Testis (tissue), 3 donors: ENCODE results near the gene INAFM2. TPM values are rescaled to one million over a fixed set of nuclear protein-coding genes. Genes with fewer than 3 reads are reported as not detected.

ENCODE experiments used
- DNase-seq: peaks from one replicate; pipeline ENCODE4 v3.0.0-alpha.2; 2019
- H3K27ac ChIP-seq, 2 donors: fragments of 200-600 bp; sonication (generic); one replicate each; pipeline ENCODE4 v1.5.1; 2019
- H3K27me3 ChIP-seq: fragments of 200-600 bp; sonication (generic); one replicate; pipeline ENCODE4 v1.5.1; 2019
- H3K36me3 ChIP-seq: fragments of 200-600 bp; sonication (generic); one replicate; pipeline ENCODE4 v1.5.1; 2017; ENCODE audit warnings: low read depth; ENCODE audit errors: missing control alignments
- H3K4me1 ChIP-seq: fragments of 200-600 bp; sonication (generic); one replicate; pipeline ENCODE4 v1.5.1; 2019
- H3K4me3 ChIP-seq, 2 donors: fragments of 200-600 bp; sonication (generic); one replicate each; pipeline ENCODE4 v1.5.1; 2017 to 2019
- H3K9me3 ChIP-seq: fragments of 200-600 bp; sonication (generic); one replicate; pipeline ENCODE4 v1.5.1; 2017
- POLR2A ChIP-seq: fragments of 450-650 bp; IDR thresholded peaks from one replicate; pipeline ENCODE4 v1.6.1; 2017; ENCODE audit warnings: antibody characterized with exemption, mild to moderate bottlenecking, moderate library complexity
- WGBS, 2 donors: methylation state at CpG; one replicate each; pipeline ENCODE4 v1.1.5; 2018; 5-methylcytosine and 5-hydroxymethylcytosine counted together
- intact Hi-C: fragments of 100-400 bp; cut with DNase I; formaldehyde crosslinking; loops from one replicate; pipeline ENCODE4 v1.15.1; 2023; ENCODE audit warnings: low total_unique reads
- polyA plus RNA-seq: library from polyadenylated mRNA; stranded (reverse); fragments of 350-450 nt; fragmentation: Illumina TruSeq; extraction: RNeasy Lipid Tissue Mini Kit (QIAGEN cat#74804); gene quantifications from one replicate; pipeline ENCODE4 v1.2.3, GENCODE V29; 2014; ENCODE audit warnings: low read depth, low replicate concordance; ENCODE audit not compliant: insufficient read depth
- total RNA-seq, 2 donors: library from RNA; depleted of rRNA; stranded (reverse); fragments of >200 nt; gene quantifications; one replicate each; pipeline ENCODE4 v1.2.3, GENCODE V29; 2016
- TF ChIP-seq, protein P1 (sequence below), 3 experiments: fragments of 450-650 bp in 2 of 3; fragments of 200-600 bp in 1 of 3; sonication (generic) in 1 of 3; IDR thresholded peaks; one replicate each; pipeline ENCODE4 v1.5.1; 2016 to 2019; ENCODE audit warnings: antibody characterized with exemption in 3 of 3, mild to moderate bottlenecking in 2 of 3, moderate library complexity in 1 of 3

Gene INAFM2
- total and polyA plus RNA-seq, 3 donors from 2014 or later, result 31.8 to 49.8 (median 43.4) TPM

- Histone ChIP-seq H3K27ac (peak overlapping the region in 1 of 2 donors; percentile 87), H3K4me1 (peaks cover 12% of the 10 kb centered on the region), H3K36me3 (no peaks in the 10 kb centered on the region), H3K4me3 (peak overlapping the region; percentile 70 to 81), H3K9me3 (no peaks in the 10 kb centered on the region), H3K27me3 (no peaks in the 10 kb centered on the region)
- peak; percentile 51 for DNase-seq
- intact Hi-C loops, result no loop called here
- TF ChIP-seq, protein P1, sequence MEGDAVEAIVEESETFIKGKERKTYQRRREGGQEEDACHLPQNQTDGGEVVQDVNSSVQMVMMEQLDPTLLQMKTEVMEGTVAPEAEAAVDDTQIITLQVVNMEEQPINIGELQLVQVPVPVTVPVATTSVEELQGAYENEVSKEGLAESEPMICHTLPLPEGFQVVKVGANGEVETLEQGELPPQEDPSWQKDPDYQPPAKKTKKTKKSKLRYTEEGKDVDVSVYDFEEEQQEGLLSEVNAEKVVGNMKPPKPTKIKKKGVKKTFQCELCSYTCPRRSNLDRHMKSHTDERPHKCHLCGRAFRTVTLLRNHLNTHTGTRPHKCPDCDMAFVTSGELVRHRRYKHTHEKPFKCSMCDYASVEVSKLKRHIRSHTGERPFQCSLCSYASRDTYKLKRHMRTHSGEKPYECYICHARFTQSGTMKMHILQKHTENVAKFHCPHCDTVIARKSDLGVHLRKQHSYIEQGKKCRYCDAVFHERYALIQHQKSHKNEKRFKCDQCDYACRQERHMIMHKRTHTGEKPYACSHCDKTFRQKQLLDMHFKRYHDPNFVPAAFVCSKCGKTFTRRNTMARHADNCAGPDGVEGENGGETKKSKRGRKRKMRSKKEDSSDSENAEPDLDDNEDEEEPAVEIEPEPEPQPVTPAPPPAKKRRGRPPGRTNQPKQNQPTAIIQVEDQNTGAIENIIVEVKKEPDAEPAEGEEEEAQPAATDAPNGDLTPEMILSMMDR (IDR thresholded peaks at IDR 0.05), result no peak
- TF ChIP-seq POLR2A, result no peak
- WGBS, 2 donors, result 3 to 11% methylated on average over 3 to 66 of the region's 101 CpGs
Measured at GRCh38 chr15:40323953-40324937, 753 bp downstream of the INAFM2 start.

DNA sequence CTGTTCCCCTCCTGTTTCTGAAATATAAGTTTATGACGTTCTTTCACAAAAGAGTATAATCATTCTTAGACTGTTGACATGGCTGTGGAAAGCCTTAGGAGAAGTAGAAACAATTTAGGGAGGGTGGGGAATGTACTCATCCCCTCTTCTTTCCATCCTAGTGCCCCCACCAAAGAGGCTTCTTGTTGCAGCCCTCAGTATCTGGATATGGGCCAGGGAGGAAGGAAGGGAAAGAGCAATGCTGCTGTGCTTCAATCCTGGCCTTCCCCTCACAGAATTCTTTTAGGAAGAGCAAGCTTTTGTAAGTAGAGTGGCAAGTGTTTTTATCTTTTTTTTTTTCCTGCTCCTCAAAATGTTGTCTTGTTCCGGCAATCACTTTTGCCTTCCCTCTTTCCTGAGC is 1.7 kb downstream of the INAFM2 start:
- Histone ChIP-seq H3K27ac (no peak overlapping the region), H3K36me3 (no peaks in the 10 kb centered on the region), H3K27me3 (no peaks in the 10 kb centered on the region), H3K4me3 (no peak overlapping the region), H3K4me1 (peaks cover 16% of the 10 kb centered on the region), H3K9me3 (no peaks in the 10 kb centered on the region)
- no peak for DNase-seq
- 51 to 73% methylated on average over 2 of the region's 2 CpGs for WGBS, 2 donors
- intact Hi-C loops, result no loop called here
- TF ChIP-seq, protein P1 (IDR thresholded peaks at IDR 0.05), result no peak
- TF ChIP-seq POLR2A, result no peak

GRCh38 chr15:40325700-40326099 is 2.2 kb downstream of the INAFM2 start:
- intact Hi-C loops, result no loop called here
- WGBS, 2 donors, result 74 to 82% methylated on average over 2 of the region's 2 CpGs

DNA sequence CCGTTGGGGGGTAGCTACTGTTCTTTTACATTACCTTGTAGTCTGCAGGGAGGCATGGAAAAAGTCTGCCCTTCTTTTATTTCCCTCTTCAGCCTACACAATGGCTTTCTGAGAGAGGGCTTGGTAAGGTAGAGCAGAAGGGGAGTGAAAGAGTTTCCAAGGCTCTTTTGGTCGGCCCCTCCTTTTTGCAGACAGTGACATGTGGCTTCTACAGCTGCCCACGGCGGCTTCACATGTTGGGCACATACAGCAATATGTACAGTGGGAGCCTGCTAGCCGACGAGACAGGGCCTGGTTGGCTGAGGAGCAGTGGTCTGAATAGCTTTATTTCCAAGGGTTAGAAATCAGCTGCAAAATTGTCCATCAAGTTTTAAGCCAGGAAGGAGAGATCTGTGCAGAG is 4.0 kb downstream of the INAFM2 start:
- intact Hi-C loops, result no loop called here
- no peak for DNase-seq
- Histone ChIP-seq H3K27ac (no peak overlapping the region), H3K36me3 (no peaks in the 10 kb centered on the region), H3K9me3 (no peaks in the 10 kb centered on the region), H3K4me1 (peaks cover 16% of the 10 kb centered on the region), H3K27me3 (no peaks in the 10 kb centered on the region), H3K4me3 (no peak overlapping the region)
- no peak for TF ChIP-seq POLR2A
- TF ChIP-seq, protein P1 (IDR thresholded peaks at IDR 0.05), result no peak
- WGBS, 2 donors, result 54 to 68% methylated on average over 6 of the region's 6 CpGs

More at GRCh38 chr15:40325700-40326099, 2.2 kb downstream of the INAFM2 start:
- no peak overlapping the region for H3K4me3 ChIP-seq
- H3K27me3 ChIP-seq, result no peaks in the 10 kb centered on the region
- peaks cover 16% of the 10 kb centered on the region for H3K4me1 ChIP-seq
- TF ChIP-seq, protein P1 (IDR thresholded peaks at IDR 0.05), result no peak
- DNase-seq, result no peak
- no peak overlapping the region for H3K27ac ChIP-seq
- H3K36me3 ChIP-seq, result no peaks in the 10 kb centered on the region
- H3K9me3 ChIP-seq, result no peaks in the 10 kb centered on the region
